ENCODE results near the gene TACR2. TPM values are rescaled to one million over a fixed set of nuclear protein-coding genes. Genes with fewer than 3 reads are reported as not detected.

TACR2 gene
- total RNA-seq, 2 donors from 2014 or later = not detected

DNA sequence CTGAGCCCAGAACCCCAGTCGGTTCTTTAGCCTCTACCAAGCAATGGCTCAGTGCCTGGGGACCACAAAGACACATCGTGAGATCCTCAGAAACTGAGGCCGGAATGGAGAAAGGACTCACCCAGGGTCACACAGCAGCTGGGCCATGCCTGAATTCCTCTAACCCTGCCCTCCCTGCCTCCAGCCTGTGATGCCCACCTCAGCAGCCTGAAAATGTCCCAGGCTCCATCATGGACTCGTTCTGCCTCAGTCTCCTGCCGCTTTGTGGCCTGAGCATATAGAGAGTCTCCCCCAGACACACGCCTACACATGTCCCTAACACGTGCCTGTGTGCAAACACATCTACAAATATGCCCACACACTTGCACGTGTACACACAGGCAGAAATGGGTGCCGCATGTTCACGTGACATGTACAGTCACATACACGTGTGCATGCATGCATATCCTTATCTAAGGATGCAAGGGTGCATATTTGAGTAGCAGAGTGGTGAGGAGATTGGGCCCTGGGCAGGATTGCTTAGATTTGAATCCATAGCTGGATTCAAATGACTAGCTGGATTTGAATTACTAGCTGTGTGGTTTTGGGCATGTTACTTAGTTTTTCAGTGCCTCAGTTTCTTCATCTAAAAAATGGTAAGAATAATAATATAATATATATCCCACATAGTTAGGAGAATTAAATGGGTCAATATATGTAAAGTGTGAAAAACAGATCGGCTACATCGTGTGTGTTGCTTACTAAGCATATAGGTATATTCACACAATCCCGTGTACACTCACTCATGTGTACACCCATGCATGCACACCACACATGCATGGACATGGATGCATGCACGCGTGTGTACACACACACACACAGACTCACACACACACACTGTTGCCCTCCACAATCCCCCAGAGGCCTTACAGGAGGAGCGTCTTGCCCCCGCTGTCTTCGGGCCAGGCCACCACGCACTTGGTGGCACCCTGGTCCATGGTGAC is 2.4 kb downstream of the TACR2 start:
- Mint-ChIP-seq H3K9me3 (no peaks in the 10 kb centered on the region), H3K4me3 (no peak overlapping the region)

DNA sequence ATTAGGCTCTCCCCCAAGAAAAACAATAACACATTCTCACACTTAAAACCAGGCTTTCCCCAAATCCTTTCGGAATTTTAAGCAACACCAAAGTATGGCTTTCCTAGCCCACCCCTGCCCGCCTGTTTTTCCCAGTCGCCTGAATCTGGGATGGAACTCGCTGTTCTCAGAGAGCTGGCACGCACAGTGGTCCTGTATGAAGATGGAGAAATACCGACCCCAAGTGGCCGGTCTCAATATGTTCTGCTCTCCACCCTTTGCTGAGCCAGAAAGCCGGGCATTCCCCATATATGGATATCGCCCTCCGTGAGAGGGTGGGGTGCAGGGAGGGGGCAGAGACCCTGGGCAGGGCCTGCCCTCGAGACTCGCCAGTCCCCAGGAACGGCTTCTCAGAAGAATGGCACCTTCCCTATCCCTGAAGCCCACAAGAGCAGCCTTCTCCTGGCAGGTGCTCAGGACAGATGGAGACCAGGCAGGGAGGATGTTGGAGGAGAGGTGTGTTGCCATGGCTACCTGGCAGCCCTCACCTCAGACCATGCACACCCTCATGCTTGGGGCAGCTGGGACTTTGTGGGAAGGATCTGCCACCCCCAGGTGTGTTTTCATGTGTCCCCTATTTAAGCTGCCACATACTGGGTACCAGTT is 3.4 kb downstream of the TACR2 start:
- Histone ChIP-seq H3K9me3 (ENCODE audit: control insufficient read depth, low read length) (no peaks in the 10 kb centered on the region), H3K4me1 (ENCODE audit: control insufficient read depth, insufficient read depth, low read length) (no peaks in the 10 kb centered on the region), H3K4me3 (ENCODE audit: low read length) (no peak overlapping the region), H3K9ac (ENCODE audit: extremely low read depth, low read length, poor library complexity, severe bottlenecking) (no peak overlapping the region), H3K27me3 (ENCODE audit: control insufficient read depth, insufficient read depth, low read length, poor library complexity, severe bottlenecking) (no peaks in the 10 kb centered on the region), H3K36me3 (ENCODE audit: control insufficient read depth, insufficient read depth, low read length) (no peaks in the 10 kb centered on the region), H3K27ac (ENCODE audit: low read depth, low read length) (no peak overlapping the region)
- Mint-ChIP-seq H3K4me3 (no peak overlapping the region), H3K27me3 (ENCODE audit: insufficient read depth) (peaks cover 6% of the 10 kb centered on the region), H3K4me1 (peaks cover 7% of the 10 kb centered on the region), H3K9me3 (no peaks in the 10 kb centered on the region), H3K27ac (no peak overlapping the region), H3K36me3 (ENCODE audit: low read depth) (no peaks in the 10 kb centered on the region)
- TF ChIP-seq CTCF (conservative IDR thresholded peaks at IDR 0.05) = peak; percentile 82
- whole genome bisulfite sequencing, 2 experiments (ENCODE audit: insufficient coverage in 1 of 2, insufficient read length in 1 of 2) = 6 to 8% methylated on average over 4 to 13 of the region's 13 CpGs
- DNase-seq = peak; percentile 92

More for the DNA sequence above, 2.4 kb downstream of the TACR2 start:
- Histone ChIP-seq H3K27ac (ENCODE audit: low read depth, low read length) (no peak overlapping the region), H3K36me3 (ENCODE audit: control insufficient read depth, insufficient read depth, low read length) (no peaks in the 10 kb centered on the region), H3K9me3 (ENCODE audit: control insufficient read depth, low read length) (no peaks in the 10 kb centered on the region), H3K4me3 (ENCODE audit: low read length) (no peak overlapping the region), H3K4me1 (ENCODE audit: control insufficient read depth, insufficient read depth, low read length) (no peaks in the 10 kb centered on the region), H3K27me3 (ENCODE audit: control insufficient read depth, insufficient read depth, low read length, poor library complexity, severe bottlenecking) (no peaks in the 10 kb centered on the region), H3K9ac (ENCODE audit: extremely low read depth, low read length, poor library complexity, severe bottlenecking) (no peak overlapping the region)
- H3K27me3 Mint-ChIP-seq (ENCODE audit: insufficient read depth) = peaks cover 6% of the 10 kb centered on the region
- no peak for DNase-seq
- 92 to 95% methylated on average over 13 to 20 of the region's 20 CpGs for WGBS, 2 experiments (ENCODE audit: insufficient coverage in 1 of 2, insufficient read length in 1 of 2)
- H3K36me3 Mint-ChIP-seq (ENCODE audit: low read depth) = no peaks in the 10 kb centered on the region
- no peak for TF ChIP-seq CTCF (conservative IDR thresholded peaks at IDR 0.05)
- H3K27ac Mint-ChIP-seq = no peak overlapping the region
- H3K4me1 Mint-ChIP-seq = peaks cover 9% of the 10 kb centered on the region

GRCh38 chr10:69412232-69412790 is 4.4 kb downstream of the TACR2 start:
- Mint-ChIP-seq H3K4me1 (no peaks in the 10 kb centered on the region), H3K4me3 (no peak overlapping the region), H3K27me3 (ENCODE audit: insufficient read depth) (peaks cover 4% of the 10 kb centered on the region), H3K9me3 (no peaks in the 10 kb centered on the region), H3K27ac (no peak overlapping the region), H3K36me3 (ENCODE audit: low read depth) (no peaks in the 10 kb centered on the region)
- H3K4me1 ChIP-seq (ENCODE audit: control insufficient read depth, insufficient read depth, low read length) = no peaks in the 10 kb centered on the region
- H3K9ac ChIP-seq (ENCODE audit: extremely low read depth, low read length, poor library complexity, severe bottlenecking) = no peak overlapping the region
- WGBS, 2 experiments (ENCODE audit: insufficient coverage in 1 of 2, insufficient read length in 1 of 2) = 90 to 92% methylated on average over 2 to 3 of the region's 3 CpGs
- no peaks in the 10 kb centered on the region for H3K27me3 ChIP-seq (ENCODE audit: control insufficient read depth, insufficient read depth, low read length, poor library complexity, severe bottlenecking)
- no peak for TF ChIP-seq CTCF (conservative IDR thresholded peaks at IDR 0.05)
- H3K4me3 ChIP-seq (ENCODE audit: low read length) = no peak overlapping the region
- no peaks in the 10 kb centered on the region for H3K9me3 ChIP-seq (ENCODE audit: control insufficient read depth, low read length)
- no peak for DNase-seq
- no peak overlapping the region for H3K27ac ChIP-seq (ENCODE audit: low read depth, low read length)
- no peaks in the 10 kb centered on the region for H3K36me3 ChIP-seq (ENCODE audit: control insufficient read depth, insufficient read depth, low read length)
